Measurements from ENCODE around the gene FIZ1. TPM values are rescaled to one million over a fixed set of nuclear protein-coding genes. Genes with fewer than 3 reads are reported as not detected.

The FIZ1 gene
- total and polyA plus RNA-seq, 2 of the 4 experiments (the other 2 are of a cell fraction): 1.3 to 5.9 TPM

DNA sequence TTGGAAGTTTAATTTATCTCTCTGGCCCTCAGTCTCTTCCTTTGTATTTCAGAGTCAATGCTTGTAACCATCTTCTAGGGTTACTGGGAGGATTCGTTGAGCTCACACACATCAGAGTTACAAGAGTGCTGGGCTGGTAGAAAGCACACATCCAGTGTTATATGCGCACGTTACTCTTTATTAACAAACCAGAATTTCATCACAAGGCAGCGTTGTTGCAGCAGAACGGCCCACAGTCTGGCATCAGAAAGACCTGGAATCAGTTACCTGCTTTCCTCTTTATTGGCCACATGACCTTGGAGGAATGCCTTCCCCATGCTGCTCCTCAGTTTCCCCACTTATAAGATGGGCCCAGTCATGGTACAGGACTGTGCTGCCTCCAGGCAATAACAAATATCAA, 10.0 kb upstream of the FIZ1 start:
- H3K56ac ChIP-seq (ENCODE audit: extremely low read depth, insufficient read depth, low read length): no peak overlapping the region
- H3K18ac ChIP-seq (ENCODE audit: low read depth, low read length): no peak overlapping the region
- H4K5ac ChIP-seq (ENCODE audit: low read depth, low read length): no peak overlapping the region
- DNase-seq: no peak
- peaks cover 5% of the 10 kb centered on the region; the same call in 1 of the 2 replicates for H3K4me1 ChIP-seq (ENCODE audit: control insufficient read depth, insufficient read depth, low read length)
- H4K20me1 ChIP-seq (ENCODE audit: insufficient read depth, low read length): peaks cover 42% of the 10 kb centered on the region
- peaks cover 9% of the 10 kb centered on the region; the same call in 1 of the 2 replicates for H3K9me1 ChIP-seq (ENCODE audit: insufficient read depth, low read length)
- BruUV-seq (replicated peaks): no TSS peak
- intact Hi-C loops (cut with micrococcal nuclease) (no loop called here), in situ Hi-C loops (cut with MboI; ENCODE audit: low sequenced_read_pairs) (loop anchor here (5.0 kb wide), 1 partner anchor 92 kb away; no protein-coding TSS in a partner anchor), dilution Hi-C loops (cut with HindIII; ENCODE audit: low sequenced_read_pairs, unreplicated experiment) (no loop called here)
- H2AK9ac ChIP-seq (replicated peaks; ENCODE audit: low read depth, low read length, poor library complexity): no peak overlapping the region
- no peak overlapping the region for H2BK120ac ChIP-seq (ENCODE audit: low read depth, low read length)
- H2BK20ac ChIP-seq (ENCODE audit: low read depth, low read length): no peak overlapping the region
- peaks cover 24% of the 10 kb centered on the region for H3K36me3 ChIP-seq (ENCODE audit: control insufficient read depth, insufficient read depth, low read length)
- H3K9ac ChIP-seq (ENCODE audit: low read depth, low read length): no peak overlapping the region
- 92% methylated on average over 2 of the region's 5 CpGs; no CpG with 5 or more reads in 1 of the 2 experiments for WGBS, 2 experiments (ENCODE audit: extremely low coverage in 2 of 2, insufficient read length in 1 of 2)
- POLR2A ChIA-PET (ENCODE audit: unreplicated experiment): no interaction called here
- no peak overlapping the region for H3K23ac ChIP-seq (ENCODE audit: low read depth, low read length)
- no peak overlapping the region for H3K14ac ChIP-seq (replicated peaks; ENCODE audit: low read depth, low read length)
- no peak for ATAC-seq (ENCODE audit: low read depth)
- H3K9me3 ChIP-seq (ENCODE audit: control insufficient read depth, insufficient read depth, low read length): peaks cover 5% of the 10 kb centered on the region; the same call in 1 of the 2 replicates
- no peak overlapping the region for H4K91ac ChIP-seq (ENCODE audit: insufficient read depth, low read depth, low read length)
- TF ChIP-seq BHLHE40 (IDR thresholded peaks at IDR 0.05; ENCODE audit: low read depth, low read length) (no peak), RFX5 (IDR thresholded peaks at IDR 0.05; ENCODE audit: low read depth, low read length) (no peak), MAZ (IDR thresholded peaks at IDR 0.05; ENCODE audit: borderline replicate concordance, low read depth, low read length) (no peak), RCOR1 (IDR thresholded peaks at IDR 0.05; ENCODE audit: insufficient replicate concordance, low read length) (no peak), CTCF (conservative IDR thresholded peaks at IDR 0.05; ENCODE audit: low read depth, low read length) (no peak), NFE2L2 (IDR thresholded peaks at IDR 0.05; ENCODE audit: low read depth, low read length) (no peak), MAFK (IDR thresholded peaks at IDR 0.05; ENCODE audit: low read depth, low read length) (no peak), MXI1 (IDR thresholded peaks at IDR 0.05; ENCODE audit: borderline replicate concordance, low read depth, low read length) (no peak), CHD1 (IDR thresholded peaks at IDR 0.05; ENCODE audit: low read depth, low read length) (no peak), POLR2A (IDR thresholded peaks at IDR 0.05; ENCODE audit: low read depth, low read length) (no peak), SMC3 (IDR thresholded peaks at IDR 0.05; ENCODE audit: low read depth, low read length) (no peak), ELK1 (IDR thresholded peaks at IDR 0.05; ENCODE audit: borderline replicate concordance, low read depth, low read length) (no peak)
- CTCF ChIA-PET: no interaction called here
- no peak overlapping the region for H3K4ac ChIP-seq (ENCODE audit: low read depth, low read length)
- no peak overlapping the region for H4K8ac ChIP-seq (ENCODE audit: low read depth in 2 of 2, low read length in 2 of 2)
- H2AK5ac ChIP-seq (ENCODE audit: low read depth, low read length): no peak overlapping the region
- H3K79me1 ChIP-seq (ENCODE audit: low read depth in 1 of 2, low read length in 2 of 2): peaks cover 44 to 76% of the 10 kb centered on the region in 2 experiments
- no peak overlapping the region for H3K27ac ChIP-seq (ENCODE audit: insufficient read depth, low read length)
- no peak overlapping the region for H2BK5ac ChIP-seq (ENCODE audit: low read depth, low read length, poor library complexity, severe bottlenecking)
- H2BK15ac ChIP-seq (ENCODE audit: low read depth, low read length): no peak overlapping the region
- no peaks in the 10 kb centered on the region for H3K27me3 ChIP-seq (ENCODE audit: control insufficient read depth, insufficient read depth, low read length)
- H3K4me3 ChIP-seq (ENCODE audit: insufficient read depth, low read depth, low read length): no peak overlapping the region
- H3K4me2 ChIP-seq (ENCODE audit: low read depth, low read length): no peak overlapping the region
- H2AFZ ChIP-seq (replicated peaks; ENCODE audit: low read length, poor library complexity): no peak overlapping the region
